Loucy (cell line): Measurements from ENCODE around the gene CEP57L1.

Source experiments
- EZH2phosphoT487 ChIP-seq: fragments of 200-600 bp; IDR thresholded peaks from 2 replicates; pipeline ENCODE4 v1.6.1; 2018; ENCODE audit warnings: antibody characterized with exemption, mild to moderate bottlenecking, moderate library complexity, borderline replicate concordance
- TF ChIP-seq, protein P1 (sequence below): fragments of 200-600 bp; sonication (generic); conservative IDR thresholded peaks from 2 replicates; pipeline ENCODE4 v1.5.1; 2014; ENCODE audit warnings: mild to moderate bottlenecking, antibody characterized with exemption, low read length

GRCh38 chr6:109192865-109193264 is 97.6 kb downstream of the CEP57L1 start:
- TF ChIP-seq, protein P1, sequence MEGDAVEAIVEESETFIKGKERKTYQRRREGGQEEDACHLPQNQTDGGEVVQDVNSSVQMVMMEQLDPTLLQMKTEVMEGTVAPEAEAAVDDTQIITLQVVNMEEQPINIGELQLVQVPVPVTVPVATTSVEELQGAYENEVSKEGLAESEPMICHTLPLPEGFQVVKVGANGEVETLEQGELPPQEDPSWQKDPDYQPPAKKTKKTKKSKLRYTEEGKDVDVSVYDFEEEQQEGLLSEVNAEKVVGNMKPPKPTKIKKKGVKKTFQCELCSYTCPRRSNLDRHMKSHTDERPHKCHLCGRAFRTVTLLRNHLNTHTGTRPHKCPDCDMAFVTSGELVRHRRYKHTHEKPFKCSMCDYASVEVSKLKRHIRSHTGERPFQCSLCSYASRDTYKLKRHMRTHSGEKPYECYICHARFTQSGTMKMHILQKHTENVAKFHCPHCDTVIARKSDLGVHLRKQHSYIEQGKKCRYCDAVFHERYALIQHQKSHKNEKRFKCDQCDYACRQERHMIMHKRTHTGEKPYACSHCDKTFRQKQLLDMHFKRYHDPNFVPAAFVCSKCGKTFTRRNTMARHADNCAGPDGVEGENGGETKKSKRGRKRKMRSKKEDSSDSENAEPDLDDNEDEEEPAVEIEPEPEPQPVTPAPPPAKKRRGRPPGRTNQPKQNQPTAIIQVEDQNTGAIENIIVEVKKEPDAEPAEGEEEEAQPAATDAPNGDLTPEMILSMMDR: no peak
- no peak for TF ChIP-seq EZH2phosphoT487
